ENCODE data around the gene NEK9.

Gene NEK9

DNA sequence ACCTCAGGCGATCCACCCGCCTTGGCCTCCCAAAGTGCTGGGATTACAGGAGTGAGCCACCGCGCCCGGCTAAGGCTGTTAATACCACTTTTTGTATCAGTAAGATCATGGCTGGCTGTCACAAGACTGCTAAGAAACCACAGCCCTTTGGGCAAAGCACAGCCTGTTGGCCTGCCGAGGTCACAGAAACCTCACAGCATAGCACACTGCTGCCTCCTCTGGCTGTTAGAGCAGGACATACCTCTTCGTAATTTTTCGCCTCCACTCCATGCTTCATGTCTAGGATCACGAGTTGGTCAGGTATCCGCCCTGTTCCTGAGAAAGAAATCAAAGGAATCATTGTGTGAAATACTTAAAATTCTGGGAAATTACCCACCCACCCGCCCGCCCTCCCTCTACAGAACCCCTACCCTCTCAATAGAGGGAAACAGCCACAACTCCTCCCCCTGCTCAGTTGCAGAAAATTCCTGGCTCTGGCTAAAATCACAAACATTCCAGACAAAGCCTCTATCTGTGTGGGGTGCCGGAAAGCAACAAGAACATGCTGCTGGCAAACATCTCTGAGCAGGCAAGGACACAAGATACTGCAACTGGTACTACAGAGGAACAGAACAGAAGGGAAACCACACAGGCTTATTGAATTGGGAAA lies 20.7 kb upstream of the NEK9 start:
- TF ChIP-seq, protein P1, sequence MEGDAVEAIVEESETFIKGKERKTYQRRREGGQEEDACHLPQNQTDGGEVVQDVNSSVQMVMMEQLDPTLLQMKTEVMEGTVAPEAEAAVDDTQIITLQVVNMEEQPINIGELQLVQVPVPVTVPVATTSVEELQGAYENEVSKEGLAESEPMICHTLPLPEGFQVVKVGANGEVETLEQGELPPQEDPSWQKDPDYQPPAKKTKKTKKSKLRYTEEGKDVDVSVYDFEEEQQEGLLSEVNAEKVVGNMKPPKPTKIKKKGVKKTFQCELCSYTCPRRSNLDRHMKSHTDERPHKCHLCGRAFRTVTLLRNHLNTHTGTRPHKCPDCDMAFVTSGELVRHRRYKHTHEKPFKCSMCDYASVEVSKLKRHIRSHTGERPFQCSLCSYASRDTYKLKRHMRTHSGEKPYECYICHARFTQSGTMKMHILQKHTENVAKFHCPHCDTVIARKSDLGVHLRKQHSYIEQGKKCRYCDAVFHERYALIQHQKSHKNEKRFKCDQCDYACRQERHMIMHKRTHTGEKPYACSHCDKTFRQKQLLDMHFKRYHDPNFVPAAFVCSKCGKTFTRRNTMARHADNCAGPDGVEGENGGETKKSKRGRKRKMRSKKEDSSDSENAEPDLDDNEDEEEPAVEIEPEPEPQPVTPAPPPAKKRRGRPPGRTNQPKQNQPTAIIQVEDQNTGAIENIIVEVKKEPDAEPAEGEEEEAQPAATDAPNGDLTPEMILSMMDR (IDR thresholded peaks at IDR 0.05; ENCODE audit: borderline replicate concordance, insufficient read depth, low read depth, low read length) = peak; percentile 14; the same call in 1 of the 2 replicates
- H3K4me3 ChIP-seq (ENCODE audit: low read depth, low read length) = no peak overlapping the region

GRCh38 chr14:75144944-75145343 lies 18.1 kb upstream of the NEK9 start:
- no peak overlapping the region for H3K4me3 ChIP-seq (ENCODE audit: low read depth, low read length)
- TF ChIP-seq, protein P1 (IDR thresholded peaks at IDR 0.05; ENCODE audit: borderline replicate concordance, insufficient read depth, low read depth, low read length) = no peak

DNA sequence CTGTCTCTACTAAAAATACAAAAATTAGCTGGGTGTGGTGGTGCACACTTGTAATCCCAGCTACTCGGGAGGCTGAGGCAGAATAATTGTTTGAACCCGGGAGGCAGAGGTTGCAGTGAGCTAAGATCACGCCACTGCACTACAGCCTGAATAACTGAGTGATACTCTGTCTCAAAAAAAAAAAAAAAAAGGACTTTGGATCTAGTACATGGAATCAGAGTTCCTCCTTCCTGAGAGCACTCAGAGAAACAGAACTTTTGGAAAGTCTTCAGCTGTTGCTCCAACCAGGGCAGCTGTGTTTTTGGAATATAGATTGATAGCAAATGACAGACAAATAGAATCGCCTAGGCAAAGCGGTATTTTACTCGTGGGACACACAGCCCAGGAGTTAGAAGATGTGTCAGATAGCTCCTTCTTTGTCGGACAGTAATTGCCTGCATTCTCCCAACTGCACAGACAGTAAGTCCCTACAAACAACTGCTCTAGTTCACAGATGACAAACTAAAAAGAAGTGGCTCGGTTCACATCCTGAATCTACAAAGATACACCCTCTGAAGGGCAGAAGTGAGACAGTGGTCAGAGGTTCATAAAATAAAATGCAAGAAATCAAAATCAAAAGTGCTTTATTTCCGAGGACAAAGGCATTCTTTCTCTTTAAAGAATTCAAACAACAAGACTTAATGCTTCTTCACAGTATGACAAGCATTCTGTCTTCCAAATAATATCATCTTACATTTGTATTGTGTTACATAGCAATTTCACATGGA lies 17.1 kb upstream of the NEK9 start:
- TF ChIP-seq, protein P1 (IDR thresholded peaks at IDR 0.05; ENCODE audit: borderline replicate concordance, insufficient read depth, low read depth, low read length) = no peak
- H3K4me3 ChIP-seq (ENCODE audit: low read depth, low read length) = no peak overlapping the region

DNA sequence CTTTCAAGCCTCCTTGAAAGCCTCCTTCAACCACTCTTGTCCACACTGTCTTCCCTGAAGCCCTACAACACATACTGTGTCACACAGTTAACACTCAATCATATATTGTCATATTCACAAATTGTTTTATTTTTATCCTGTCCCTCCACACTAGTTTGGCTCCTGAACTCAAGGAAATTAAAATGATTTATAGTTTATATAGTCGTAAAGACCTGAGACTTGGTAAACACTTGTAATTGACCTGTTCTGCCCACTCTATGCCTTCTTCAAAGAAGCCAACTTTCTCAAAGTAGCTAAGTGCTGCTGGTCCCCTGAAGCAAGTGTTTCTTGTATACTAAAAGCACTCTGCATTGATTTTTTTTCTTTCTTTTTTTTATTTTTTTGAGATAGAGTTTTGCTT lies 15.6 kb upstream of the NEK9 start:
- TF ChIP-seq, protein P1 (IDR thresholded peaks at IDR 0.05; ENCODE audit: borderline replicate concordance, insufficient read depth, low read depth, low read length) = no peak
- no peak overlapping the region for H3K4me3 ChIP-seq (ENCODE audit: low read depth, low read length)

- TF ChIP-seq, protein P1 (IDR thresholded peaks at IDR 0.05; ENCODE audit: borderline replicate concordance, insufficient read depth, low read depth, low read length) = peak; percentile 33; the same call in 1 of the 2 replicates
- no peak overlapping the region for H3K4me3 ChIP-seq (ENCODE audit: low read depth, low read length)
Measured at GRCh38 chr14:75141967-75142366, 15.1 kb upstream of the NEK9 start.

DNA sequence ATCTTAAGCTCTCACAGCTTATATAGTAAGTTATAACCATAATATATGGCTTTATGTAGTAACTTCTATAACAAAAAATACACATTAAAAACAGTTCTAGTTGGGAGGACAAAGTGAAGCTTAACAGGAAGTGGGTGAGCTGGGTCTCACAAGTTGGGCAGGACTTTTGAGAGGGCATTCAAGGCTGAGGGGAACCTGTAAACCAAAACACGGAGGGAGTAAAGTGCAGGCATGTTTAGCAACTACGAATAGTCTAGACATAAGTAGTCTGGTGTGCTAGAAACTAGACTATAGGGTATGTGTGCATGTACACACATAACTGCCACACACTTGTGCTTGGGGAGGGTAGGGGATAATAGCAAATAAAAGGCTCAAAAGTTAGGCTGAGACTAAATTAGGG lies 14.2 kb upstream of the NEK9 start:
- TF ChIP-seq, protein P1 (IDR thresholded peaks at IDR 0.05; ENCODE audit: borderline replicate concordance, insufficient read depth, low read depth, low read length) = no peak

GRCh38 chr14:75140620-75141019 lies 13.8 kb upstream of the NEK9 start:
- H3K4me3 ChIP-seq (ENCODE audit: low read depth, low read length) = no peak overlapping the region
- TF ChIP-seq, protein P1 (IDR thresholded peaks at IDR 0.05; ENCODE audit: borderline replicate concordance, insufficient read depth, low read depth, low read length) = no peak

More for the DNA sequence above, 14.2 kb upstream of the NEK9 start:
- H3K4me3 ChIP-seq (ENCODE audit: low read depth, low read length) = no peak overlapping the region
